Measurements from ENCODE around the gene BRPF3. TPM values are rescaled to one million over a fixed set of nuclear protein-coding genes. Genes with fewer than 3 reads are reported as not detected.

BRPF3 gene
- total RNA-seq, 1 experiment from 2014 or later = 49.6 TPM

DNA sequence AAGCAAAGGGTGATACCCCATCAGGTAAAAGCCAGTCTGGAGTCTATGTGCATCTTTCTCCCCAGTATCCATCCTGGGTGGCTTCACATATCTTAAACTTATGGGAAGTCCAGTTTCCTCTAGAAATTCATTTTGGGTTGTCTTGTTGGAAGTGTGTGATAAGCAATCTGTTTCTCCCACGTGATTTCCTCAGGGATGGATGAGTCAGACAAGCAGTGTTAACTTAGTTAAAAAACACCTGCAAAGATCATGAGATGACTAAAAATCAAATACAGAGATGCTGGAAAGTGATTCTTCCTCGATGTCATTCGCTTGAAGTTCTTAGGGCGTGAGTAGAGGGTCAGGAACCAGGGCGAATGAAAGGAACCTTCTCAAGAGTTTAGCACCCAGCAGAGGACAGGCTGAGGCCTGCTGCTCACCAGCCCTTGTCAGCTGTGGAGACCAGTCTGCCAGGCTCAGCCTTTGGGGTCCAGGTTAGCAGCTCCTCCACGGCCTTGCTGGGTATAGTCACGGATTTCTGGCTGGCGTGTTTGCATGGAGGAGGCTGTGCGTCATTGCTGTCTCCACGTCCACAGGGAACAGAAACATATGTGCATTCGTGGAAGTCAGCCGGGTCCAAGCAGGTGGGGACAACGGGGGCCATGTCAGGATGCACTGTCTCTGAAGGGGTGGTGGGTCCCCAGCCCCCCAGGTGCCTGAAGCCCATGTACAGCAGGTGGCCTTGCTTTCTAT is 70.5 kb downstream of the BRPF3 start:
- in situ Hi-C loops (cut with HindIII; ENCODE audit: low pct_unique_long_range_greater_than_20kb, low sequenced_read_pairs) = no loop called here
- peaks cover 10% of the 10 kb centered on the region for H3K4me1 ChIP-seq (ENCODE audit: control insufficient read depth, insufficient read depth, low read length)
- no peak overlapping the region for H3K27ac ChIP-seq (ENCODE audit: low read length)
- ChIA-PET POLR2A (no interaction called here), CTCF (no interaction called here)
- intact Hi-C loops (cut with micrococcal nuclease; ENCODE audit: unreplicated experiment) = no loop called here
- H3K9me3 ChIP-seq (ENCODE audit: control insufficient read depth, insufficient read depth, low read depth, low read length) = no peaks in the 10 kb centered on the region
- BruUV-seq (replicated peaks) = no TSS peak
- no peaks in the 10 kb centered on the region for H3K36me3 ChIP-seq (ENCODE audit: control insufficient read depth, insufficient read depth, low read length)
- DNase-seq (ENCODE audit: low read depth, low spot score) = no peak
- peaks cover 5% of the 10 kb centered on the region; the same call in 1 of the 2 replicates for H3K27me3 ChIP-seq (ENCODE audit: control insufficient read depth, insufficient read depth, low read length)
- no peak overlapping the region for H3K4me3 ChIP-seq (ENCODE audit: low read depth in 2 of 2, low read length in 2 of 2)
- ATAC-seq = no peak
- TF ChIP-seq POLR2AphosphoS5 (IDR thresholded peaks at IDR 0.05; ENCODE audit: low read depth, low read length) (no peak), SIN3A (IDR thresholded peaks at IDR 0.05; ENCODE audit: borderline replicate concordance, insufficient read depth, low read depth, low read length) (no peak), TCF7L2 (IDR thresholded peaks at IDR 0.05; ENCODE audit: low read depth, low read length) (no peak)
- TF ChIP-seq, protein P1, sequence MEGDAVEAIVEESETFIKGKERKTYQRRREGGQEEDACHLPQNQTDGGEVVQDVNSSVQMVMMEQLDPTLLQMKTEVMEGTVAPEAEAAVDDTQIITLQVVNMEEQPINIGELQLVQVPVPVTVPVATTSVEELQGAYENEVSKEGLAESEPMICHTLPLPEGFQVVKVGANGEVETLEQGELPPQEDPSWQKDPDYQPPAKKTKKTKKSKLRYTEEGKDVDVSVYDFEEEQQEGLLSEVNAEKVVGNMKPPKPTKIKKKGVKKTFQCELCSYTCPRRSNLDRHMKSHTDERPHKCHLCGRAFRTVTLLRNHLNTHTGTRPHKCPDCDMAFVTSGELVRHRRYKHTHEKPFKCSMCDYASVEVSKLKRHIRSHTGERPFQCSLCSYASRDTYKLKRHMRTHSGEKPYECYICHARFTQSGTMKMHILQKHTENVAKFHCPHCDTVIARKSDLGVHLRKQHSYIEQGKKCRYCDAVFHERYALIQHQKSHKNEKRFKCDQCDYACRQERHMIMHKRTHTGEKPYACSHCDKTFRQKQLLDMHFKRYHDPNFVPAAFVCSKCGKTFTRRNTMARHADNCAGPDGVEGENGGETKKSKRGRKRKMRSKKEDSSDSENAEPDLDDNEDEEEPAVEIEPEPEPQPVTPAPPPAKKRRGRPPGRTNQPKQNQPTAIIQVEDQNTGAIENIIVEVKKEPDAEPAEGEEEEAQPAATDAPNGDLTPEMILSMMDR (IDR thresholded peaks at IDR 0.05) = no peak
- TF ChIP-seq, protein P2, sequence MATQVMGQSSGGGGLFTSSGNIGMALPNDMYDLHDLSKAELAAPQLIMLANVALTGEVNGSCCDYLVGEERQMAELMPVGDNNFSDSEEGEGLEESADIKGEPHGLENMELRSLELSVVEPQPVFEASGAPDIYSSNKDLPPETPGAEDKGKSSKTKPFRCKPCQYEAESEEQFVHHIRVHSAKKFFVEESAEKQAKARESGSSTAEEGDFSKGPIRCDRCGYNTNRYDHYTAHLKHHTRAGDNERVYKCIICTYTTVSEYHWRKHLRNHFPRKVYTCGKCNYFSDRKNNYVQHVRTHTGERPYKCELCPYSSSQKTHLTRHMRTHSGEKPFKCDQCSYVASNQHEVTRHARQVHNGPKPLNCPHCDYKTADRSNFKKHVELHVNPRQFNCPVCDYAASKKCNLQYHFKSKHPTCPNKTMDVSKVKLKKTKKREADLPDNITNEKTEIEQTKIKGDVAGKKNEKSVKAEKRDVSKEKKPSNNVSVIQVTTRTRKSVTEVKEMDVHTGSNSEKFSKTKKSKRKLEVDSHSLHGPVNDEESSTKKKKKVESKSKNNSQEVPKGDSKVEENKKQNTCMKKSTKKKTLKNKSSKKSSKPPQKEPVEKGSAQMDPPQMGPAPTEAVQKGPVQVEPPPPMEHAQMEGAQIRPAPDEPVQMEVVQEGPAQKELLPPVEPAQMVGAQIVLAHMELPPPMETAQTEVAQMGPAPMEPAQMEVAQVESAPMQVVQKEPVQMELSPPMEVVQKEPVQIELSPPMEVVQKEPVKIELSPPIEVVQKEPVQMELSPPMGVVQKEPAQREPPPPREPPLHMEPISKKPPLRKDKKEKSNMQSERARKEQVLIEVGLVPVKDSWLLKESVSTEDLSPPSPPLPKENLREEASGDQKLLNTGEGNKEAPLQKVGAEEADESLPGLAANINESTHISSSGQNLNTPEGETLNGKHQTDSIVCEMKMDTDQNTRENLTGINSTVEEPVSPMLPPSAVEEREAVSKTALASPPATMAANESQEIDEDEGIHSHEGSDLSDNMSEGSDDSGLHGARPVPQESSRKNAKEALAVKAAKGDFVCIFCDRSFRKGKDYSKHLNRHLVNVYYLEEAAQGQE (IDR thresholded peaks at IDR 0.05; ENCODE audit: insufficient read depth in 1 of 2, low read depth in 2 of 2, low read length in 1 of 2) = no peak

DNA sequence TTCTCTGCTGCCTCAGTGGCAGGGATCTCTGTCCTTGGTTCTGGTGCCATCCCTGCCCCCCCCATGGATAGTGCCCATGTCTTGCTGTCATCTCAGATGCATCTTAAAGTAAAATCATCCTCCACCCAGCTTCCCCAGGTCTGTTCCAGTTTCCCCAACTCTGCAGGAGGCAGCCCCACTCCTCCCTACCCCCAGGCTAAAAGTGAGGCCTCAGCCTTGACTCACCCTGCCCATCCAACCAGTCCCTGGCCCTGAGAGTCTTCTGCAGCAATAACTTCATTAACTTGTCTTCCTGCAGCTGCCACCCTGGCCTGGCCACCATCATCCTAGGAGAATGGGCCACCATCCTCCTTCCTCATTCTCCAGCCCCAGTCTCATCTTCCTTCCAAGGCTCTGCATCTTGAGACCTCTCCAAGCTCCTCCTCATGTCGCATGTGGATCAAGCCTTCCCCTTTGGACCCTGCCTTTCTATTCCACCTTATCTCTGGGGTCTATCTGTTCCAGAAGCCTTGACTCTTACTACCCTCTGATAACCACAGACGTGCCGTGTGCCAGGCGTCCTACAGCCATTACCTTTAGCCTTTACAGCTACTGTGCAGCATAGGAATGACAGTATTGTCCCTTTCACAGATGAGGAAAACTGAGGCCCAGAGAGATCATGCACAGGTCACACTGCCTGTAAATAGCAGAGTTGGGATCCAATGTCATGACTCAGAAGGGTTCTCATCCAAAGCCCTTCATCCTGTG is 71.4 kb downstream of the BRPF3 start:
- Histone ChIP-seq H3K9me3 (ENCODE audit: control insufficient read depth, insufficient read depth, low read depth, low read length) (no peaks in the 10 kb centered on the region), H3K27me3 (ENCODE audit: control insufficient read depth, insufficient read depth, low read length) (peaks cover 5% of the 10 kb centered on the region; the same call in 1 of the 2 replicates), H3K27ac (ENCODE audit: low read length) (no peak overlapping the region), H3K36me3 (ENCODE audit: control insufficient read depth, insufficient read depth, low read length) (no peaks in the 10 kb centered on the region), H3K4me1 (ENCODE audit: control insufficient read depth, insufficient read depth, low read length) (peaks cover 10% of the 10 kb centered on the region), H3K4me3 (ENCODE audit: low read depth in 2 of 2, low read length in 2 of 2) (no peak overlapping the region)
- no peak for ATAC-seq
- TF ChIP-seq SIN3A (IDR thresholded peaks at IDR 0.05; ENCODE audit: borderline replicate concordance, insufficient read depth, low read depth, low read length) (no peak), TCF7L2 (IDR thresholded peaks at IDR 0.05; ENCODE audit: low read depth, low read length) (no peak), POLR2AphosphoS5 (IDR thresholded peaks at IDR 0.05; ENCODE audit: low read depth, low read length) (no peak)
- TF ChIP-seq, protein P1 (IDR thresholded peaks at IDR 0.05) = no peak
- TF ChIP-seq, protein P2 (IDR thresholded peaks at IDR 0.05; ENCODE audit: insufficient read depth in 1 of 2, low read depth in 2 of 2, low read length in 1 of 2) = no peak
- no TSS peak for BruUV-seq (replicated peaks)
- CTCF ChIA-PET = no interaction called here
- DNase-seq (ENCODE audit: low read depth, low spot score) = no peak
- intact Hi-C loops (cut with micrococcal nuclease; ENCODE audit: unreplicated experiment) = no loop called here
- in situ Hi-C loops (cut with HindIII; ENCODE audit: low pct_unique_long_range_greater_than_20kb, low sequenced_read_pairs) = no loop called here
- POLR2A ChIA-PET = no interaction called here

Data from Panc1 (cell line).